ENCODE results near the gene GSTA1.
"Not testable (repeated sequence)": the region's sequence is repeated elsewhere in the genome, so short reads cannot be mapped to it uniquely, and the experiment has no call there.

Gene GSTA1
- long read RNA-seq: 0 reads

- not testable (repeated sequence) for H3K27ac ChIP-seq (replicated peaks); H3K4me3 ChIP-seq (replicated peaks; ENCODE audit: insufficient read depth, low read length); DNase-seq (ENCODE audit: low read depth in 1 of 2, low spot score in 1 of 2)
These were observed at the start of gene GSTA1 for GRCh38 chr6:52803668-52804255. Gene GSTA1 (minus strand): TSS chr6:52803816. CDS start chr6:52799267, 4,549 bp downstream.

GRCh38 chr6:52849137-52849536 is 45.5 kb upstream of the GSTA1 start:
- no peak overlapping the region for H3K27ac ChIP-seq (replicated peaks)
- TF ChIP-seq CTCF (IDR thresholded peaks at IDR 0.05; ENCODE audit: insufficient read depth, low read length) (no peak), POLR2AphosphoS5 (IDR thresholded peaks at IDR 0.05; ENCODE audit: low read depth) (no peak), GABPA (IDR thresholded peaks at IDR 0.05; ENCODE audit: low read depth) (no peak), REST (IDR thresholded peaks at IDR 0.05; ENCODE audit: insufficient replicate concordance, low read depth) (no peak), SPI1 (IDR thresholded peaks at IDR 0.05; ENCODE audit: borderline replicate concordance, low read depth) (no peak)
- H3K4me3 ChIP-seq (replicated peaks; ENCODE audit: insufficient read depth, low read length): no peak overlapping the region
- H3K27me3 ChIP-seq (ENCODE audit: insufficient read depth, poor library complexity, severe bottlenecking): no peaks in the 10 kb centered on the region
- DNase-seq (ENCODE audit: low read depth in 1 of 2, low spot score in 1 of 2): no peak

More at GRCh38 chr6:52803668-52804255, at the start of gene GSTA1:
- H3K27me3 ChIP-seq (ENCODE audit: insufficient read depth, poor library complexity, severe bottlenecking): not testable (repeated sequence)

- Histone ChIP-seq H3K27me3 (ENCODE audit: insufficient read depth, poor library complexity, severe bottlenecking) (peaks cover 3% of the 10 kb centered on the region), H3K4me3 (replicated peaks; ENCODE audit: insufficient read depth, low read length) (no peak overlapping the region), H3K27ac (replicated peaks) (no peak overlapping the region)
- TF ChIP-seq SPI1 (IDR thresholded peaks at IDR 0.05; ENCODE audit: borderline replicate concordance, low read depth): no peak
- no peak for TF ChIP-seq REST (IDR thresholded peaks at IDR 0.05; ENCODE audit: insufficient replicate concordance, low read depth)
- no peak for TF ChIP-seq CTCF (IDR thresholded peaks at IDR 0.05; ENCODE audit: insufficient read depth, low read length)
- no peak for TF ChIP-seq GABPA (IDR thresholded peaks at IDR 0.05; ENCODE audit: low read depth)
- TF ChIP-seq POLR2AphosphoS5 (IDR thresholded peaks at IDR 0.05; ENCODE audit: low read depth): no peak
- no peak for DNase-seq (ENCODE audit: low read depth in 1 of 2, low spot score in 1 of 2)
These were observed 42.4 kb upstream of the GSTA1 start for GRCh38 chr6:52846002-52846401.

- TF ChIP-seq CTCF (IDR thresholded peaks at IDR 0.05; ENCODE audit: insufficient read depth, low read length): no peak
- no peak for TF ChIP-seq GABPA (IDR thresholded peaks at IDR 0.05; ENCODE audit: low read depth)
- TF ChIP-seq REST (IDR thresholded peaks at IDR 0.05; ENCODE audit: insufficient replicate concordance, low read depth): no peak
- no peak for TF ChIP-seq POLR2AphosphoS5 (IDR thresholded peaks at IDR 0.05; ENCODE audit: low read depth)
- TF ChIP-seq SPI1 (IDR thresholded peaks at IDR 0.05; ENCODE audit: borderline replicate concordance, low read depth): no peak
- peaks cover 3% of the 10 kb centered on the region for H3K27me3 ChIP-seq (ENCODE audit: insufficient read depth, poor library complexity, severe bottlenecking)
- H3K4me3 ChIP-seq (replicated peaks; ENCODE audit: insufficient read depth, low read length): no peak overlapping the region
- DNase-seq (ENCODE audit: low read depth in 1 of 2, low spot score in 1 of 2): no peak
- H3K27ac ChIP-seq (replicated peaks): no peak overlapping the region
These were observed 40.0 kb upstream of the GSTA1 start for GRCh38 chr6:52843605-52844004.

Data from HL-60 (cell line).